A549 (cell line): ENCODE results near the gene CDK9.

Experiments
- BCL3 ChIP-seq: fragments of >200 bp; sonication (Bioruptor Twin); formaldehyde crosslinking; IDR thresholded peaks from 3 replicates; pipeline ENCODE4 v1.6.1; 2016
- BHLHE40 ChIP-seq: IDR thresholded peaks from 2 replicates; pipeline ENCODE4 v1.6.1; 2012; ENCODE audit warnings: low read depth, low read length, inconsistent platforms
- CEBPB ChIP-seq, 2 experiments: fragments of >200 bp in 1 of 2; sonication (Bioruptor Twin) in 1 of 2; formaldehyde crosslinking in 1 of 2; IDR thresholded peaks; 2 replicates each; pipeline ENCODE4 v1.6.1; 2012 to 2016
- CHD2 ChIP-seq: fragments of 150-350 bp; IDR thresholded peaks from 2 replicates; pipeline ENCODE4 v1.6.1; 2014; ENCODE audit warnings: low read length; ENCODE audit not compliant: partially characterized antibody
- CTCF ChIP-seq: fragments of >200 bp; sonication (Bioruptor Twin); formaldehyde crosslinking; IDR thresholded peaks from 3 replicates; pipeline ENCODE4 v1.5.1; 2016
- FOSL2 ChIP-seq, 2 experiments: fragments of 450-650 bp in 1 of 2; fragments of >200 bp in 1 of 2; sonication (Bioruptor Twin) in 1 of 2; formaldehyde crosslinking; IDR thresholded peaks; 2 replicates each; pipeline versions ENCODE4 v1.5.0 to v1.6.1; 2016 to 2020; ENCODE audit warnings: mild to moderate bottlenecking in 1 of 2, moderate library complexity in 1 of 2
- HMGXB4 ChIP-seq: fragments of 250-450 bp; sonication (Bioruptor Pico); IDR thresholded peaks from 2 replicates; pipeline ENCODE4 v1.5.0; 2021; ENCODE audit warnings: mild to moderate bottlenecking, moderate library complexity, borderline replicate concordance
- MAX ChIP-seq: IDR thresholded peaks from 2 replicates; pipeline ENCODE4 v1.6.1; 2012
- MAZ ChIP-seq: fragments of 150-350 bp; IDR thresholded peaks from 2 replicates; pipeline ENCODE4 v1.6.1; 2014; ENCODE audit warnings: antibody characterized with exemption, low read depth, low read length, borderline replicate concordance
- POLR2A ChIP-seq: IDR thresholded peaks from 2 replicates; pipeline ENCODE4 v1.6.1; 2012; ENCODE audit warnings: mild to moderate bottlenecking, low read length
- RAD21 ChIP-seq, 2 experiments: fragments of >200 bp in 1 of 2; sonication (Bioruptor Twin) in 1 of 2; formaldehyde crosslinking in 1 of 2; IDR thresholded peaks in 1 of 2; conservative IDR thresholded peaks in 1 of 2; 2 replicates in 1 of 2; 3 replicates in 1 of 2; pipeline ENCODE4 v1.6.1; 2012 to 2018; ENCODE audit warnings: inconsistent platforms in 1 of 2
- SMC3 ChIP-seq: fragments of >200 bp; sonication (Bioruptor Twin); formaldehyde crosslinking; IDR thresholded peaks from 3 replicates; pipeline ENCODE4 v1.6.1; 2018; ENCODE audit warnings: inconsistent platforms
- SREBF2 ChIP-seq: fragments of 450-650 bp; IDR thresholded peaks from 2 replicates; pipeline ENCODE4 v1.6.1; 2014; ENCODE audit warnings: mild to moderate bottlenecking, moderate library complexity
- TFCP2L1 ChIP-seq: fragments of 250-450 bp; sonication (Bioruptor Pico); IDR thresholded peaks from 2 replicates; pipeline ENCODE4 v1.5.0; 2021; ENCODE audit warnings: mild to moderate bottlenecking

GRCh38 chr9:127769929-127770582, 15.8 kb upstream of the CDK9 start:
- TF ChIP-seq CHD2 (no peak), CEBPB (IDR thresholded peaks at IDR 0.05) (no peak), TFCP2L1 (CRISPR knock-in tag) (no peak), RAD21 (conservative IDR thresholded peaks at IDR 0.05 in 1 of 2, IDR thresholded peaks at IDR 0.05 in 1 of 2) (no peak), BCL3 (no peak), CTCF (no peak), SREBF2 (no peak), POLR2A (no peak), BHLHE40 (no peak), HMGXB4 (no peak), SMC3 (no peak), MAX (no peak), FOSL2 (IDR thresholded peaks at IDR 0.05) (no peak), FOSL2 (CRISPR knock-in tag; IDR thresholded peaks at IDR 0.05) (no peak), MAZ (no peak)
